Kidney (tissue), 14 donors: Measurements from ENCODE around the gene RPS6KL1. TPM values are rescaled to one million over a fixed set of nuclear protein-coding genes. Genes with fewer than 3 reads are reported as not detected.
A peak's percentile ranks its signal among the peaks of the same experiment; 100 is the strongest.

ENCODE experiments used
- DNase-seq, 5 donors: peaks; one replicate each; pipeline ENCODE4 v3.0.0-alpha.2; 2013 to 2020
- FAIRE-seq: peaks from 2 replicates; lab custom pipeline; 2012; peaks lifted over from hg19 to GRCh38; lab: Jason Lieb, UNC
- H3K27ac ChIP-seq, 2 donors: one replicate each; pipeline ENCODE4 v1.7.0; 2013; ENCODE audit warnings: low read depth in 2 of 2, low read length in 2 of 2, inconsistent platforms in 1 of 2
- H3K27me3 ChIP-seq: one replicate; pipeline ENCODE4 v1.7.1; 2013; ENCODE audit warnings: low read length, inconsistent platforms; ENCODE audit not compliant: control insufficient read depth, insufficient read depth
- H3K36me3 ChIP-seq, 3 donors: one replicate each; pipeline versions ENCODE4 v1.7.0 to v1.7.1; 2013; ENCODE audit warnings: low read length in 3 of 3, control low read depth in 1 of 3, inconsistent platforms in 1 of 3; ENCODE audit not compliant: insufficient read depth in 3 of 3, control insufficient read depth in 2 of 3
- H3K4me1 ChIP-seq, 3 donors: one replicate each; pipeline versions ENCODE4 v1.7.0 to v1.7.1; 2013; ENCODE audit warnings: low read length in 3 of 3, inconsistent platforms in 1 of 3, low read depth in 1 of 3; ENCODE audit not compliant: control insufficient read depth in 2 of 3, insufficient read depth in 2 of 3
- H3K4me3 ChIP-seq, 3 donors: one replicate each; pipeline versions ENCODE4 v1.7.0 to v1.8.1; 2013; ENCODE audit warnings: low read length in 3 of 3, control low read depth in 1 of 3, inconsistent platforms in 1 of 3
- H3K9ac ChIP-seq, 3 donors: one replicate each; pipeline versions ENCODE4 v1.7.0 to v1.7.1; 2013; ENCODE audit warnings: low read length in 3 of 3, control low read depth in 1 of 3, inconsistent platforms in 1 of 3
- H3K9me3 ChIP-seq, 3 donors: one replicate each; pipeline versions ENCODE4 v1.7.0 to v1.7.1; 2013; ENCODE audit warnings: low read length in 3 of 3, control low read depth in 1 of 3, inconsistent platforms in 1 of 3; ENCODE audit not compliant: control insufficient read depth in 2 of 3, insufficient read depth in 1 of 3
- intact Hi-C: fragments of 100-400 bp; cut with DNase I; formaldehyde crosslinking; loops from one replicate; pipeline ENCODE4 v1.11.1; 2022
- polyA plus RNA-seq: library from polyadenylated mRNA; stranded (reverse); fragments of 350-450 nt; fragmentation: Illumina TruSeq; extraction: RNeasy Lipid Tissue Mini Kit (QIAGEN cat#74804); gene quantifications from one replicate; pipeline ENCODE4 v1.2.3, GENCODE V29; 2014; ENCODE audit warnings: low read depth, low replicate concordance; ENCODE audit not compliant: insufficient read depth
- total RNA-seq: library from RNA; stranded (reverse); fragmentation: NEBNext Ultra II Directional; extraction: Animal tissue kit (Norgen Biotek cat#: 25700); gene quantifications from one replicate; pipeline ENCODE4 v1.2.1, GENCODE V29; 2021
- TF ChIP-seq, protein P1 (sequence below): IDR thresholded peaks from 3 replicates; pipeline ENCODE4 v1.5.1; 2012; ENCODE audit warnings: mild to moderate bottlenecking, moderate library complexity, borderline replicate concordance; ENCODE audit not compliant: insufficient read depth; ENCODE audit errors: extremely low read depth
- donor health status: control.
- donor health status: control.
- donor health status: control.
- donor health status: control.
- donor health status: control.
- donor health status: DM: yes; HTN: yes; CAD: no.
- donor health status: Normal renal cell carcinoma (clear cell type).

The RPS6KL1 gene
- total and polyA plus RNA-seq, 2 donors from 2014 or later, result 3.7 to 7.9 TPM

DNA sequence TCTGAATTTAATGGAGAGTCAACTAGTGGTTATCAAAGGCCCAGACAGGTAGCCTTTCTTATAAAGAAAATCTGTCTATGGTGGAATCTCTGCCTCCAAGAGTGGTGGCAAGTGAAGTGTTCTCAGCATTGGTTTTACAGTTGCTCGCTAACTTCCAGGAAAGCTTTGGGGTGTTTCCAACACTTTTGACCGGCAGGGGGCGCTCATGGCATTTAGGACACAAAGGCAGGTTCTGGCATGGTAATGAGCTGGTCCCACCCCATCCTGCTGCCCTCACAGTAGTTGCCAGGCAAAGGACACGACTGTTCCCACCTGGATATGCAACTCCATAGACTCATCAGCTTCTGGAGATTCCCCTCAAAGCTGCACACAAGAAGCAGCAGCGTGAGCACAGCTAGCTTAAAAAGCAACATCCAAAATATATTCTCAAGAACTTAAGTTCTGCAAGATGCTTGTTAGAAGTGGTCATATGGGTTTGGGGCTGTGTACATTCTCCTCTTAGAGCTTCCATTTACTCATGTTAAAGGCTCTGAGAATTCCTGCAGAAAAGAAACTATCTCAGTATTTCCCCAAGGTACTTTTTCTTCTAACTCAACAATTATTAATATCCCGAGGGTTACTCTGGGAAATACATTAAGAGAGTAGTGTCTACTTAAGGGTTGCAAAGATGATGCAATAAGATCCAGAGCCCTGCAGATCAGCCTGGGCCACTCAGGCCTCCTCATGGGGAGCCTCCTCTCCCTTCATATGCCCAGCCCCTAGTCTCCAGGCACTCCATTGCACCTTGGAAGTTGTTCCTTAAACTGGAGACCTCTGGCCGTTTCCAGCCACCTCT, 61.9 kb downstream of the RPS6KL1 start:
- TF ChIP-seq, protein P1, sequence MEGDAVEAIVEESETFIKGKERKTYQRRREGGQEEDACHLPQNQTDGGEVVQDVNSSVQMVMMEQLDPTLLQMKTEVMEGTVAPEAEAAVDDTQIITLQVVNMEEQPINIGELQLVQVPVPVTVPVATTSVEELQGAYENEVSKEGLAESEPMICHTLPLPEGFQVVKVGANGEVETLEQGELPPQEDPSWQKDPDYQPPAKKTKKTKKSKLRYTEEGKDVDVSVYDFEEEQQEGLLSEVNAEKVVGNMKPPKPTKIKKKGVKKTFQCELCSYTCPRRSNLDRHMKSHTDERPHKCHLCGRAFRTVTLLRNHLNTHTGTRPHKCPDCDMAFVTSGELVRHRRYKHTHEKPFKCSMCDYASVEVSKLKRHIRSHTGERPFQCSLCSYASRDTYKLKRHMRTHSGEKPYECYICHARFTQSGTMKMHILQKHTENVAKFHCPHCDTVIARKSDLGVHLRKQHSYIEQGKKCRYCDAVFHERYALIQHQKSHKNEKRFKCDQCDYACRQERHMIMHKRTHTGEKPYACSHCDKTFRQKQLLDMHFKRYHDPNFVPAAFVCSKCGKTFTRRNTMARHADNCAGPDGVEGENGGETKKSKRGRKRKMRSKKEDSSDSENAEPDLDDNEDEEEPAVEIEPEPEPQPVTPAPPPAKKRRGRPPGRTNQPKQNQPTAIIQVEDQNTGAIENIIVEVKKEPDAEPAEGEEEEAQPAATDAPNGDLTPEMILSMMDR, result peak; percentile 86
- Histone ChIP-seq H3K9ac (no peak overlapping the region), H3K27ac (no peak overlapping the region), H3K36me3 (no peaks in the 10 kb centered on the region), H3K4me3 (no peak overlapping the region), H3K9me3 (no peaks in the 10 kb centered on the region), H3K27me3 (no peaks in the 10 kb centered on the region), H3K4me1 (no peaks in the 10 kb centered on the region)
- intact Hi-C loops, result loop anchor here (5.0 kb wide), 1 partner anchor 46 kb away; no protein-coding TSS in a partner anchor
- peak; percentile 90 to 95 (median 91) for DNase-seq
- FAIRE-seq, result peak; percentile 15

- H3K4me1 ChIP-seq, result peaks cover 0 to 10% (median 7%) of the 10 kb centered on the region in 3 donors
- H3K4me3 ChIP-seq, result no peak overlapping the region
- H3K36me3 ChIP-seq, result no peaks in the 10 kb centered on the region
- H3K27me3 ChIP-seq, result no peaks in the 10 kb centered on the region
- no peak overlapping the region for H3K27ac ChIP-seq
- no peak for DNase-seq
- no peak overlapping the region for H3K9ac ChIP-seq
- no peaks in the 10 kb centered on the region for H3K9me3 ChIP-seq
- intact Hi-C loops, result loop anchor here (5.0 kb wide), 1 partner anchor 47 kb away; no protein-coding TSS in a partner anchor
- FAIRE-seq, result no peak
- TF ChIP-seq, protein P1, result no peak
Measured at GRCh38 chr14:74859757-74860552, 63.1 kb downstream of the RPS6KL1 start.

- DNase-seq (no peak), FAIRE-seq (no peak)
- no peak overlapping the region for H3K27ac ChIP-seq
- H3K9ac ChIP-seq, result no peak overlapping the region
- no peaks in the 10 kb centered on the region for H3K9me3 ChIP-seq
- intact Hi-C loops, result no loop called here
- H3K27me3 ChIP-seq, result no peaks in the 10 kb centered on the region
- TF ChIP-seq, protein P1, result no peak
- H3K4me3 ChIP-seq, result no peak overlapping the region
- peaks cover 0 to 15% (median 14%) of the 10 kb centered on the region in 3 donors for H3K4me1 ChIP-seq
- H3K36me3 ChIP-seq, result no peaks in the 10 kb centered on the region
Measured at GRCh38 chr14:74858022-74858421, 65.0 kb downstream of the RPS6KL1 start.
